GM13977 (cell line): ENCODE measurements around the gene WNT11.

Source experiments
- DNase-seq: peaks from one replicate; pipeline ENCODE4 v3.0.0; 2012; ENCODE audit warnings: low spot score
- CTCF ChIP-seq: IDR thresholded peaks from 2 replicates; pipeline ENCODE4 v1.5.1; 2012; ENCODE audit warnings: mild to moderate bottlenecking, control low read depth; ENCODE audit not compliant: insufficient read depth; ENCODE audit errors: extremely low read depth, missing control alignments
- in situ Hi-C: fragments of 300-500 bp; cut with MboI; formaldehyde crosslinking; loops from one replicate; pipeline ENCODE4 v1.12.0; 2022; ENCODE audit warnings: low sequenced_read_pairs, low pct_unique_long_range_greater_than_20kb, mixed read lengths, inconsistent platforms; ENCODE audit not compliant: unreplicated experiment

Gene WNT11

GRCh38 chr11:76243957-76244285 is 37.6 kb upstream of the WNT11 start:
- in situ Hi-C loops: no loop called here
- TF ChIP-seq CTCF: no peak
- DNase-seq: no peak

- no peak for TF ChIP-seq CTCF
- no peak for DNase-seq
- in situ Hi-C loops: no loop called here
Measured at GRCh38 chr11:76243193-76243956, 37.1 kb upstream of the WNT11 start.

GRCh38 chr11:76242004-76242779 is 35.9 kb upstream of the WNT11 start:
- in situ Hi-C loops: no loop called here
- DNase-seq: no peak
- TF ChIP-seq CTCF: no peak

- DNase-seq: no peak
- in situ Hi-C loops: no loop called here
Measured at GRCh38 chr11:76241243-76242000, 35.1 kb upstream of the WNT11 start.

GRCh38 chr11:76240666-76241065 is 34.4 kb upstream of the WNT11 start:
- in situ Hi-C loops: no loop called here
- no peak for TF ChIP-seq CTCF
- DNase-seq: no peak

More at GRCh38 chr11:76241243-76242000, 35.1 kb upstream of the WNT11 start:
- TF ChIP-seq CTCF: no peak

GRCh38 chr11:76240161-76240540 is 33.8 kb upstream of the WNT11 start:
- no peak for TF ChIP-seq CTCF

More at GRCh38 chr11:76240161-76240540, 33.8 kb upstream of the WNT11 start:
- in situ Hi-C loops: no loop called here
- no peak for DNase-seq
